Daoy (cell line): ENCODE measurements around the gene NDUFS8. TPM values are rescaled to one million over a fixed set of nuclear protein-coding genes. Genes with fewer than 3 reads are reported as not detected.

Experiments
- DNase-seq: peaks from one replicate; pipeline ENCODE4 v3.0.0-alpha.2; 2015; ENCODE audit warnings: low read depth
- total RNA-seq: library from RNA; depleted of rRNA; stranded (reverse); fragments of >200 nt; shearing (Covaris generic); gene quantifications from 2 replicates; pipeline ENCODE4 v1.2.3, GENCODE V29; 2014

NDUFS8 gene
- total RNA-seq, 1 experiment from 2014 or later, result 202 TPM

GRCh38 chr11:68015467-68015866 is 15.0 kb upstream of the NDUFS8 start:
- no peak for DNase-seq

- no peak for DNase-seq
These were observed 14.1 kb upstream of the NDUFS8 start for GRCh38 chr11:68016161-68016903.

- no peak for DNase-seq
These were observed 13.3 kb upstream of the NDUFS8 start for GRCh38 chr11:68016904-68017817.

- DNase-seq, result no peak
These were observed 12.3 kb upstream of the NDUFS8 start for GRCh38 chr11:68017980-68018729.

- no peak for DNase-seq
These were observed 11.7 kb upstream of the NDUFS8 start for GRCh38 chr11:68018730-68019190.

- DNase-seq, result no peak
These were observed 11.0 kb upstream of the NDUFS8 start for GRCh38 chr11:68019486-68019885.

GRCh38 chr11:68020575-68020974 is 9.9 kb upstream of the NDUFS8 start:
- peak; percentile 54 for DNase-seq

- no peak for DNase-seq
These were observed 9.2 kb upstream of the NDUFS8 start for GRCh38 chr11:68021167-68021787.

GRCh38 chr11:68022531-68022930 is 8.0 kb upstream of the NDUFS8 start:
- DNase-seq, result no peak

GRCh38 chr11:68024508-68024907 is 6.0 kb upstream of the NDUFS8 start:
- no peak for DNase-seq

GRCh38 chr11:68025047-68025446 is 5.4 kb upstream of the NDUFS8 start:
- no peak for DNase-seq

- no peak for DNase-seq
These were observed 3.9 kb upstream of the NDUFS8 start for GRCh38 chr11:68026391-68027105.

- no peak for DNase-seq
These were observed 2.8 kb upstream of the NDUFS8 start for GRCh38 chr11:68027667-68028066.

GRCh38 chr11:68028802-68029545 is 1.5 kb upstream of the NDUFS8 start:
- DNase-seq, result peak; percentile 64

GRCh38 chr11:68031144-68031464 is 623 bp downstream of the NDUFS8 start:
- no peak for DNase-seq

GRCh38 chr11:68032003-68032402 is 1.5 kb downstream of the NDUFS8 start:
- no peak for DNase-seq

- DNase-seq, result no peak
These were observed 2.7 kb downstream of the NDUFS8 start for GRCh38 chr11:68032997-68033707.

GRCh38 chr11:68033708-68034045 is 3.2 kb downstream of the NDUFS8 start:
- DNase-seq, result no peak

GRCh38 chr11:68035266-68035876 is 4.9 kb downstream of the NDUFS8 start:
- no peak for DNase-seq
